Neural cell (in vitro differentiated cells): Measurements from ENCODE around the gene NUCB1.

ENCODE experiments used
- CTCF ChIP-seq: fragments of 450-650 bp; IDR thresholded peaks from 2 replicates; pipeline ENCODE4 v1.5.1; 2014; ENCODE audit warnings: antibody characterized with exemption, mild to moderate bottlenecking, moderate library complexity; ENCODE audit not compliant: poor library complexity, severe bottlenecking
- REST ChIP-seq: IDR thresholded peaks from 2 replicates; pipeline ENCODE4 v1.6.1; 2012; ENCODE audit warnings: borderline replicate concordance
- TAF1 ChIP-seq: IDR thresholded peaks from 2 replicates; pipeline ENCODE4 v1.6.1; 2012; ENCODE audit warnings: low read depth

GRCh38 chr19:48852292-48852691 lies 47.8 kb upstream of the NUCB1 start:
- TF ChIP-seq CTCF (no peak), REST (no peak), TAF1 (no peak)
